ENCODE results near the gene OST4. TPM values are rescaled to one million over a fixed set of nuclear protein-coding genes. Genes with fewer than 3 reads are reported as not detected.

OST4 gene
- total and polyA plus RNA-seq, 12 donors = 174 to 617 (median 402) TPM

- no peak for DNase-seq
- intact Hi-C loops (cut with DNase I) = loop anchor here (10.0 kb wide), 2 partner anchors 54 to 124 kb away; partner anchors contain the start of gene TMEM214 (in 1 of the 2)
- WGBS, 4 donors = 92 to 97% (median 96%) methylated on average over 6 of the region's 6 CpGs
- Histone ChIP-seq H3K27ac (no peak overlapping the region), H3K36me3 (replicated peaks in 1 of 2) (no peaks in the 10 kb centered on the region), H3K27me3 (no peaks in the 10 kb centered on the region), H3K9me3 (replicated peaks in 1 of 3) (no peaks in the 10 kb centered on the region), H3K4me1 (replicated peaks in 1 of 2) (peaks cover 11 to 32% of the 10 kb centered on the region in 2 donors), H3K4me3 (no peak overlapping the region)
- TF ChIP-seq, protein P1, sequence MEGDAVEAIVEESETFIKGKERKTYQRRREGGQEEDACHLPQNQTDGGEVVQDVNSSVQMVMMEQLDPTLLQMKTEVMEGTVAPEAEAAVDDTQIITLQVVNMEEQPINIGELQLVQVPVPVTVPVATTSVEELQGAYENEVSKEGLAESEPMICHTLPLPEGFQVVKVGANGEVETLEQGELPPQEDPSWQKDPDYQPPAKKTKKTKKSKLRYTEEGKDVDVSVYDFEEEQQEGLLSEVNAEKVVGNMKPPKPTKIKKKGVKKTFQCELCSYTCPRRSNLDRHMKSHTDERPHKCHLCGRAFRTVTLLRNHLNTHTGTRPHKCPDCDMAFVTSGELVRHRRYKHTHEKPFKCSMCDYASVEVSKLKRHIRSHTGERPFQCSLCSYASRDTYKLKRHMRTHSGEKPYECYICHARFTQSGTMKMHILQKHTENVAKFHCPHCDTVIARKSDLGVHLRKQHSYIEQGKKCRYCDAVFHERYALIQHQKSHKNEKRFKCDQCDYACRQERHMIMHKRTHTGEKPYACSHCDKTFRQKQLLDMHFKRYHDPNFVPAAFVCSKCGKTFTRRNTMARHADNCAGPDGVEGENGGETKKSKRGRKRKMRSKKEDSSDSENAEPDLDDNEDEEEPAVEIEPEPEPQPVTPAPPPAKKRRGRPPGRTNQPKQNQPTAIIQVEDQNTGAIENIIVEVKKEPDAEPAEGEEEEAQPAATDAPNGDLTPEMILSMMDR (IDR thresholded peaks at IDR 0.05) = no peak
- TF ChIP-seq POLR2A (IDR thresholded peaks at IDR 0.05) = no peak
These were observed 17.2 kb upstream of the OST4 start for GRCh38 chr2:27088634-27089033.

DNA sequence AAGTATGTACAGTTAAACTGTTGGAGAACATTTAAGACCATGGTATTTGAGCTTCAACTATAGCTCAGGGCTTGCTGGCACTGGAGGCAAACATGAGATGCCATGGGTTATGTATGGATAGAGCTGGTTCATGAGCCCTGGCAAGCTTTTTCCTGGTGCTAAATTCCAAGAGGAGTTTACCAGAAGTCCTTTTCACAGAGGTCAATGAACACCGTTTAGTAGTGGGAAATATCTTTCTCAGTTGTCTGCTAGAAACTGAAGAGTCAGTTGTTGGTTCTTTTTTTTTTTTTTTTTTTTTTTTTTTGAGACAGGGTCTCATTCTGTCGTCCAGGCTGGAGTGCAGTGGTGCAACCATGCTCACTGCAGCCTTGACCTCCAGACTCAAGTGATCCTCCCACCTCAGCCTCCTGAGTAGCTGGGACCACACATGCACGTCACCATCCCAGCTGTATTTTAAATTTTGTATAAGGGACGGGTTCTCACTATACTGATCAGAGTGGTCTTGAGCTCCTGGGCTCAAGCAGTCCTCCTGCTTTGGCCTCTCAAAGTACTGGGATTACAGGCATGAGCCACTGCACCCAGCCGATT is 16.5 kb upstream of the OST4 start:
- H3K27me3 ChIP-seq = no peaks in the 10 kb centered on the region
- WGBS, 4 donors = 76 to 86% (median 81%) methylated on average over 4 to 5 of the region's 5 CpGs
- no peaks in the 10 kb centered on the region for H3K9me3 ChIP-seq (replicated peaks in 1 of 3)
- intact Hi-C loops (cut with DNase I) = loop anchor here (10.0 kb wide), 2 partner anchors 53 to 123 kb away; partner anchors contain the start of gene TMEM214 (in 1 of the 2)
- no peak for TF ChIP-seq POLR2A (IDR thresholded peaks at IDR 0.05)
- TF ChIP-seq, protein P1 (IDR thresholded peaks at IDR 0.05) = no peak
- H3K4me1 ChIP-seq (replicated peaks in 1 of 2) = peaks cover 11 to 28% of the 10 kb centered on the region in 2 donors
- no peaks in the 10 kb centered on the region for H3K36me3 ChIP-seq (replicated peaks in 1 of 2)
- H3K27ac ChIP-seq = no peak overlapping the region
- DNase-seq = no peak
- no peak overlapping the region for H3K4me3 ChIP-seq

- DNase-seq = peak in 6 of 7 donors; percentile 49 to 80 (median 64)
- Histone ChIP-seq H3K27ac (peak within 1 kb of the TSS; percentile 57 to 94 (median 92)), H3K4me1 (replicated peaks in 1 of 2) (peaks cover 12 to 28% of the 10 kb centered on the region in 2 donors), H3K9me3 (replicated peaks in 1 of 3) (no peaks in the 10 kb centered on the region), H3K27me3 (no peaks in the 10 kb centered on the region), H3K36me3 (replicated peaks in 1 of 2) (peaks cover 0 to 5% of the 10 kb centered on the region in 2 donors), H3K4me3 (peak within 1 kb of the TSS in 3 of 4 donors; percentile 23 to 62 (median 39))
- intact Hi-C loops (cut with DNase I) = loop anchor here (10.0 kb wide), 2 partner anchors 52 to 122 kb away; partner anchors contain the start of gene TMEM214 (in 1 of the 2)
- WGBS, 4 donors = 12 to 28% (median 18%) methylated on average over 17 to 54 of the region's 54 CpGs
- TF ChIP-seq, protein P1 (IDR thresholded peaks at IDR 0.05) = no peak
- no peak for TF ChIP-seq POLR2A (IDR thresholded peaks at IDR 0.05)
These were observed 15.5 kb upstream of the OST4 start, which contains the start of gene KHK for GRCh38 chr2:27086724-27087593. TSS of gene KHK (plus strand) at chr2:27086772. CDS start at chr2:27087260, 488 bp downstream.

All from adrenal gland (tissue), 12 donors.